ENCODE data around the gene TMEM63A. TPM values are rescaled to one million over a fixed set of nuclear protein-coding genes. Genes with fewer than 3 reads are reported as not detected.
A peak's percentile ranks its signal among the peaks of the same experiment; 100 is the strongest.
"Not testable (repeated sequence)": the region's sequence is repeated elsewhere in the genome, so short reads cannot be mapped to it uniquely, and the experiment has no call there.

TMEM63A gene
- total RNA-seq, 4 donors from 2014 or later = 14.6 to 30.7 (median 24.5) TPM

DNA sequence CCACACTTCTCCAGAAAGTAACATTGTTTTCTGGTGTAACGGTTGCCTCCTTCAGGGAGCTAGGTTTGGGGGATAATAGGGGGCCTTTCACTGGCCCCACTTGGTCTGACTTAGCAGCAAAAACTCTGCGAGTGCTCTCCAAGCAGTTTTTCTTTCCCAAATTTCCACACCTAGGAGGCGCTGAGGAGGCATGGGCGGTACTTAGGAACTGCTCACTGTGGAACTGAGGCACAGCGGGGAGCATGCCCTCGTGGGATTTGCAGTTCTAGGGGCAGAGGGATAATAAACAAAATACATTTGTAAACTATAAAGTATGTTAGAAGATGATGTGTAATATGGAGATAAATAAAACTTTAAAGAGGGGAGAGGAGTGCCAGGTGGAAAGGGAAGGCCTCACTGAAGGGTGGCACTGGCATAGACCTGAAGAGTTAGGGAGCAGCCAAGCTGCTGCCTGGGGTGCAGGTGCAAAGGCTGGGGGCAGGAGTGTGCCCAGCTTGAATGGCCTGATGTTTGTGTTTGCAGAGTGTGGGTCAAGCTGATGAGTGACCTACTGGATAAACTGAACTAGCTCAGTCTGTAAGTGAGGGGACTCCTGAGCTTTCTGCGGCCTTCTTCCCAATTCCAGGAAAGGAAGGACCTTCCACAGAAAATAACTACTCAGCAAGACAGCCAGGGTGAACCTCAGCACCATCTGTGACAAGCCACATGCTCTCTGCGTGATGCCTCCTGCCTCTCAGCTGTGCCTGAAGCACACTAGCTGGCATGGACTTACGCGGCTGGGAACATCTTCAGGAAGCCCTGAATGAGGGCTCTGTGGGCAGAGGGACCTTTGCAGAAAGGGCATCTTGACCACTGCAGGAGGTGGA, 70.3 kb downstream of the TMEM63A start:
- intact Hi-C loops (cut with DNase I) = loop anchor here (2.0 kb wide), 1 partner anchor 35 kb away; no protein-coding TSS in a partner anchor
- Histone ChIP-seq H3K4me3 (peak overlapping the region; percentile 69 to 90 (median 77)), H3K27ac (replicated peaks in 1 of 4) (peak overlapping the region; percentile 84 to 89 (median 86)), H3K4me1 (peaks cover 60 to 73% (median 68%) of the 10 kb centered on the region in 4 donors), H3K9me3 (no peaks in the 10 kb centered on the region), H3K36me3 (no peaks in the 10 kb centered on the region), H3K27me3 (no peaks in the 10 kb centered on the region)
- WGBS = 59% methylated on average over 6 of the region's 10 CpGs
- TF ChIP-seq POLR2A (IDR thresholded peaks at IDR 0.05; ENCODE audit: low read depth) (no peak), EP300 (IDR thresholded peaks at IDR 0.05) (no peak), POLR2AphosphoS5 (IDR thresholded peaks at IDR 0.05) (no peak)
- TF ChIP-seq, protein P1, sequence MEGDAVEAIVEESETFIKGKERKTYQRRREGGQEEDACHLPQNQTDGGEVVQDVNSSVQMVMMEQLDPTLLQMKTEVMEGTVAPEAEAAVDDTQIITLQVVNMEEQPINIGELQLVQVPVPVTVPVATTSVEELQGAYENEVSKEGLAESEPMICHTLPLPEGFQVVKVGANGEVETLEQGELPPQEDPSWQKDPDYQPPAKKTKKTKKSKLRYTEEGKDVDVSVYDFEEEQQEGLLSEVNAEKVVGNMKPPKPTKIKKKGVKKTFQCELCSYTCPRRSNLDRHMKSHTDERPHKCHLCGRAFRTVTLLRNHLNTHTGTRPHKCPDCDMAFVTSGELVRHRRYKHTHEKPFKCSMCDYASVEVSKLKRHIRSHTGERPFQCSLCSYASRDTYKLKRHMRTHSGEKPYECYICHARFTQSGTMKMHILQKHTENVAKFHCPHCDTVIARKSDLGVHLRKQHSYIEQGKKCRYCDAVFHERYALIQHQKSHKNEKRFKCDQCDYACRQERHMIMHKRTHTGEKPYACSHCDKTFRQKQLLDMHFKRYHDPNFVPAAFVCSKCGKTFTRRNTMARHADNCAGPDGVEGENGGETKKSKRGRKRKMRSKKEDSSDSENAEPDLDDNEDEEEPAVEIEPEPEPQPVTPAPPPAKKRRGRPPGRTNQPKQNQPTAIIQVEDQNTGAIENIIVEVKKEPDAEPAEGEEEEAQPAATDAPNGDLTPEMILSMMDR (IDR thresholded peaks at IDR 0.05) = peak in 2 of 3 experiments; percentile 12 to 33
- DNase-seq (ENCODE audit: extremely low spot score) = no peak

DNA sequence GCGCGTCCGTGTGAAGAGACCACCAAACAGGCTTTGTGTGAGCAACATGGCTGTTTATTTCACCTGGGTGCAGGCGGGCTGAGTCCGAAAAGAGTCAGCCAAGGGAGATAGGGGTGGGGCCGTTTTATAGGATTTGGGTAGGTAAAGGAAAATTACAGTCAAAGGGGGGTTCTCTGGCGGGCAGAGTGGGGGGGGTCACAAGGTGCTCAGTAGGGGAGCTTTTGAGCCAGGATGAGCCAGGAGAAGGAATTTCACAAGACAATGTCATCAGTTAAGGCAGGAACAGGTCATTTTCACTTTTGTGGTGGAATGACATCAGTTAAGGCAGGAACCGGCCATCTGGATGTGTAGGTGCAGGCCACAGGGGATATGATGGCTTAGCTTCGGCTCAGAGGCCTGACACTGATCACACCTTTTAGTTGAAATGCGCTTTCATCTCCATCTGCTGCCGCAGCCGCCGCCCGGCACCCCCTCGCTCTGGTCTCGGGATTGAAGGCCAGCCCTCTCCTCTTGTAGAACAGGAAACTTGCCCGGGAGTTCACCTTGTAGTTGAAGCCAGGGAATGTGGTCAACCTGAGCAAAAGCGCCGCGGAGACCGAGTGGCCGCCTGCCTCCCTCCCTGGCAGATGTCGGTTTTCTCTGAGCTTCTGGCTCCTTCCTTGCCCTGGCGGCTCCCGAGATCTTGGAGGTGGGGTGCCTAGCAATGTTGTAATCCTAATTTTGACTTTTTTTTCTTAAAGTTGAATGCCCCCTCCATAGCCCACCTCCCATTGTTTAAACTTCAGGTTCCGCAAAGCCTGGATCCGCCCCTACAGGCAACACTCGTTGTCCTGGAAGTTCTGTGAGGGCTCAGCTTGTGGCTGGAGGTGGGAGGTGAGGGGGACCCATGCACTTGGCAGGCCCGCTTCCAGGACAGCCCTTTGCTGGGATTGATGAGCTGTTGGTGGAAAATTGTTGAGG, 71.3 kb downstream of the TMEM63A start:
- not testable (repeated sequence) for H3K27me3 ChIP-seq; H3K36me3 ChIP-seq; H3K9me3 ChIP-seq; DNase-seq (ENCODE audit: extremely low spot score)
- peak in 1 of 2 donors; percentile 49 for TF ChIP-seq POLR2AphosphoS5 (IDR thresholded peaks at IDR 0.05)
- WGBS = 9% methylated on average over 21 of the region's 29 CpGs
- H3K4me1 ChIP-seq = peaks cover 50 to 63% (median 58%) of the 10 kb centered on the region in 4 donors
- intact Hi-C loops (cut with DNase I) = loop anchor here (2.0 kb wide), 1 partner anchor 36 kb away; no protein-coding TSS in a partner anchor
- peak overlapping the region; percentile 69 to 90 (median 77) for H3K4me3 ChIP-seq
- H3K27ac ChIP-seq (replicated peaks in 1 of 4) = peak overlapping the region; percentile 84 to 89 (median 86)

DNA sequence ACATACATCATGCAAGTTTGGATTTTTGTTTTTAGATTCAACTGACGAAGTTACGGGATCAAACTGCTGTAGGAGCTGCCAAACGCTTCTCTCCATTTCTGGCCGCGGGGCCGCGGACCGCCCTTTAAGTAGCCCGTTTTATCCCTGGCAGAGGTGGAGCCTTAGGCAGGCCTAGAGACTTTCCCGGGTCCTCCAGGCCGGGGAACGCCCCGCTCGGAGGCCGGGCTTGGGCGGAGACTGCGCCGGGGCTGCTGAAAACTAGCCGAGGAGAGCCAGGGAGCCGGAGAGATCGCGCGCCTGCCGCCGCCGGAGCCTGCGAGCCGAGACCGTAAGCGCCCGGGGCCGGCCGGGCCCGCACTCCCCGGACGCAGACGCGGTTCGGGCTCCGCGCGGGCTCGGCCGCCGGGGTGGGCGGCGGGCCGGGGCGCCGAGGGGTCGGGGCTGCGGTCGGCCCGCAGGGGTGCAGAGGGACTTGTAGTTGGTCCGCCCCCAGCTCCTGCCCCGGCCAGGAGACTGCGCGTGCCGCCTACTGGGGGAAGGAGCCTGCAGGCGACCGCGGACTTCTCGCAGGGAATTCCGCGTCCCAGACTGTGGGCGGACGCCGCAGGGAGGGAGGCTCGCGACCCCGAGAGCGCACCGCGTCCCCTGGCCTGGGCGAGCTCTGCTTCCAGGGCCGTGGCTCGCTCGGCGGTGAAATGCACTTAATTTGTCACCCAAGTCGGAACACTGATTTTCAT, 72.2 kb downstream of the TMEM63A start, which contains the start of gene EPHX1:
TSS of gene EPHX1 (plus strand) at position 283 of the 737 bp plus-strand sequence. CDS start 18,606 bp downstream, outside the sequence.
- intact Hi-C loops (cut with DNase I) = loop anchor here (2.0 kb wide), 2 partner anchors 25 to 37 kb away; no protein-coding TSS in a partner anchor
- no peaks in the 10 kb centered on the region for H3K27me3 ChIP-seq
- H3K9me3 ChIP-seq = no peaks in the 10 kb centered on the region
- WGBS = 2% methylated on average over 31 of the region's 80 CpGs
- TF ChIP-seq POLR2AphosphoS5 (IDR thresholded peaks at IDR 0.05) (peak; percentile 69 to 88), EP300 (IDR thresholded peaks at IDR 0.05) (no peak), POLR2A (IDR thresholded peaks at IDR 0.05; ENCODE audit: low read depth) (no peak)
- TF ChIP-seq, protein P1 (IDR thresholded peaks at IDR 0.05) = peak; percentile 31 to 54 (median 50)
- peak within 1 kb of the TSS; percentile 84 to 89 (median 86) for H3K27ac ChIP-seq (replicated peaks in 1 of 4)
- H3K36me3 ChIP-seq = no peaks in the 10 kb centered on the region
- peaks cover 45 to 56% (median 50%) of the 10 kb centered on the region in 4 donors for H3K4me1 ChIP-seq
- H3K4me3 ChIP-seq = peak within 1 kb of the TSS; percentile 69 to 90 (median 77)
- DNase-seq (ENCODE audit: extremely low spot score) = peak; percentile 96

DNA sequence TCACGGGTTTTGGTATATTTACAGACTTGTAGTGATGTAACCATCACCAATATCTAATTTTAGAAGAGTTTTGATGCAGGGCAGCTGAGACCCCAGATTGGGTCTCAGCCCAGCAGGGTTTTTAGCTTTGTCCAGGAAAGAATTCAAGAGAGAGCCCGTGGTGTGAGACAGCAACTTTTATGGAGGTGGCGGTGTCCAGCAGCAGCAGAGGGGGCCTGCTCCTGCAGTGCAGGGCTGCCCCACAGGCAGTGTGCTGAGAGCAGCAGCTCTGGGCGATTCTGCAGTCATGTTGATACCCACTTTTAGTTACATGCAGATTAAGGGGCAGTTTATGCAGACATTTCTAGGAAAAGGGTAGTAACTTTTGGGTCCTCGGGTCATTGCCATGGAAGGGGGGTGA, 74.0 kb downstream of the TMEM63A start:
- no peak overlapping the region for H3K4me3 ChIP-seq
- H3K36me3 ChIP-seq = no peaks in the 10 kb centered on the region
- no peak for DNase-seq (ENCODE audit: extremely low spot score)
- peaks cover 26 to 38% (median 31%) of the 10 kb centered on the region in 4 donors for H3K4me1 ChIP-seq
- WGBS = 85% methylated on average over 5 of the region's 5 CpGs
- no peak overlapping the region for H3K27ac ChIP-seq (replicated peaks in 1 of 4)
- no peaks in the 10 kb centered on the region for H3K27me3 ChIP-seq
- TF ChIP-seq, protein P1 (IDR thresholded peaks at IDR 0.05) = no peak
- TF ChIP-seq POLR2A (IDR thresholded peaks at IDR 0.05; ENCODE audit: low read depth) = no peak
- no peak for TF ChIP-seq EP300 (IDR thresholded peaks at IDR 0.05)
- no peak for TF ChIP-seq POLR2AphosphoS5 (IDR thresholded peaks at IDR 0.05)
- intact Hi-C loops (cut with DNase I) = loop anchor here (2.0 kb wide), 1 partner anchor 23 kb away; no protein-coding TSS in a partner anchor
- no peaks in the 10 kb centered on the region for H3K9me3 ChIP-seq

DNA sequence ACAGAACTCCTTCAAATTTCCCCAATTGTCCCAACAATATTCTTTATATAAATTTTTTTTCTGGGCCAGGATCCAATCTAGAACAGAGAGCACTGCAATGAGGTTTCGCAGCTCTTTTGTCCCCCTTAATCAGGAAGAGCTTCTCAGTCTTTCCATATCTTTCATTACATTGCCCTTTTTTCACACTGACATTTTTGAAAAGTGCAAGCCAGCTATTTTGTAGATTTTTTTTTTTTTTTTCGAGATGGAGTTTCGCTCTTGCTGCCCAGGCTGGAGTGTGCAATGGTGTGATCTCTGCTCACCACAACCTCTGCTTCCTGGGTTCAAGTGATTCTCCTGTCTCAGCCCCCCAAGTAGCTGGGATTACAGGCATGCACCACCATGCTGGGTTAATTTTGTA, 75.4 kb downstream of the TMEM63A start:
- H3K36me3 ChIP-seq; intact Hi-C loops (cut with DNase I); H3K27ac ChIP-seq (replicated peaks in 1 of 4); DNase-seq (ENCODE audit: extremely low spot score); H3K27me3 ChIP-seq; H3K9me3 ChIP-seq; H3K4me3 ChIP-seq: not testable (repeated sequence)
- peaks cover 12 to 24% (median 17%) of the 10 kb centered on the region in 4 donors for H3K4me1 ChIP-seq
- WGBS = 88% methylated on average over 3 of the region's 3 CpGs
